HL-60/S4 treated with phorbol 12-myristate 13-acetate at 8.2 ng/mL for 4 days and 3 days (cell line): ENCODE measurements around the gene AIG1.

Source experiments
- in situ Hi-C: fragments of 300-500 bp; cut with MboI; formaldehyde crosslinking; loops from 2 replicates; pipeline ENCODE4 v1.15.0; 2022; ENCODE audit warnings: low sequenced_read_pairs

The AIG1 gene

DNA sequence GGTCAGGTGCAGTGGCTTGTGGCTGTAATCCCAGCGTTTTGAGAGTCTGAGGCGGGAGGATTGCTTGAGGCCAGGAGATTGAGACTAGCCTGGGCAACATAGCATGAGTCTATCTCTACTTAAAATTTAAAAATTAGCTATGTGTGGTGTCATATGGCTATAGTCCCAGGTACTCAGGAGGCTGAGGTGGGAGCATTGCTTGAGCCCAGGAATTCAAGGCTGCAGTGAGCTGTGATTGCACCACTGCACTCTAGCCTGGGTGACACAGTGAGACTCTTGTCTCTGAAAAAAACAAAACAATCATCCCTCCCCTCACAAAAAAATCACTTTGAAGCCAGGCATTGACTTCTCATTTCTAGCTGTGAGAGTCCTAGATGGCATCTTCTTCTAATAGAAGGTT lies 32.1 kb downstream of the AIG1 start:
- in situ Hi-C loops: no loop called here

DNA sequence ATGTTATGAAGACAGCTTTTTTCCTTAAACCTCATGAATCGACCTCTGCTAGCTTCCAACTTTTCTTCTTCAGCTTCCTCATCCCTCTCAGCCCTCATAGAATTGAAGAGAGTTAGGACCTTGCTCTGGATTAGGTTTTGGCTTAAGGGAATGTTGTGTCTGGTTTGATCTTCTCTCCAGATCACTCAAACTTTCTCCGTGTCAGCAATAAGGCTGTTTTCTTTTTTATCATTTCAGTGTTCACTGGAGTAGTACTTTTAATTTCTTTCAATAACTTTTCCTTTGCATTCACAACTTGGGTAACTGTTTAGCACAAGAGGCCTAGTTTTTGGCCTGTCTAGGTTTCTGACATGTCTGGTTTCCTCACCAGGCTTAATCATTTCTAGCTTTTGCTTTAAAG lies 32.6 kb downstream of the AIG1 start:
- in situ Hi-C loops: no loop called here

DNA sequence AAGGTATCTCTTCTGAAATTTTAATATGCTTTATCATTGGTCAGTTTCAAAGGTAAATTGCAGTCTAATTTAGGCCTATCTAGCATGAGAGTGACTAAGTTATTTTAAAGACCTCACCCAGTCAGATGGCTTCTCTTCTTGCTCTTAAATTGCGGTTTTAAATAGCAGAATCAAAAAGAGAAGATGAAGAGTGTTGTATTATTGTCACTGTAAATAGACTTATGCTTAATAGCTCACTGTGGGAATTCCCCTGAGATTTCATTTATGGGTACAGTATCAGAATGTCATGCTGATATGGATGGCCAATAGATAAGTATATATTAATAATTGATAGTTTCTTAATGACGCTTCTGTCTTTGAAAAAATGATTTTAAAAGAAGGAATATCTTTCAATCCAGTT lies 35.7 kb downstream of the AIG1 start:
- in situ Hi-C loops: no loop called here

DNA sequence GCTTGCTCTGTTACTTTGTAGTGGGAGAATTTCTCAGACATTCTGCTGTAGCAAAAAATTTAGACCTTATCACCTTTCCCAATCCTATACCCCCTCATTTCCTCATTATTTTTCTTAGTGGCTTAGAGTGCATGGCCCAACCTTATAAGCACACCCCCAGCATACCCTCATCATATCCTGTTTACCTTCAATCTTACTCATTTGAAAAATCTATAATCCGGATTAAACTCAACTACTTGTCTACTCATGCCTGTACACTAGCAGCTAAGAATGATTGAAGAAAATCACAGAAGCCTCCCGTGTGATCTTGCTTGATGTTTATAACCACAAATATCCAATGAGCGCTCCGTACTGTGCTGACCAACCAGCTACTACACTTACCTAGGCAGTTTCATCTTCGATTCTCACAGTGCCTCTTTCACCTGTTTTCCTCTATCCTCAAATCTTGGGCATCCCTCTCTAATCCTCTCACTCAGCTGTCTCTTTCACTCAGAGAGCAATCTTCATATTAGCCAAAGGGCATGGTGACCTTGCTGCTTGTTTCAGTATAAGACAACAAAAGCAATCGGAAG lies 36.6 kb downstream of the AIG1 start:
- in situ Hi-C loops: no loop called here

DNA sequence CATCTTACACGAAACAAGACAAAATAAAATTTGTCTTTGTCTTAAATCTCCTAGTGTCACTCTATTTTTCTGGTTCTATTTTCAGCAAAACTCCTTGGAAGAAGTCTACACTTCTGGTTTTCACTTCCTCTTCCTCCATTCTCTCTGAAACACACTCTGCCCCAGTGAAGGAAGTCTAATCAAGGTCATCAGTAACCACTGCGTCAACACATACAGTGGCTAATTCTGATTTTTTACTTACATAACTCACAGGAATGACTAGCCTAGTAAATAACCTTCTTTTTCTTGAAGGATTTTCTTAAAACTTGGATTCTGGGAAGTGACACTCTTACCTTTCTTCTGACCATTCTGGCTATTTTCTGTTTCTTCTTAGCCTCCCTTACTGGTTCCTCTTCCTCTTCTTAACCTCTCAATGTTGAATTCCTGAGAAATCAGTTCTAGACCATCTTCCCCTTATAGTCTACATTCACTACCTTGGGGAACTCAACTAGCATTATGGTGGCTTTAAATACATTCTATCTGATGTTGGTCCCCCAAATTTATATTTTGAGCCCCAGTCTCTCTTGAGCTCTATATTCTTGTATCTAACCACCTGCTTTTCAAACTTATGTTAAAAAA lies 37.5 kb downstream of the AIG1 start:
- in situ Hi-C loops: no loop called here

GRCh38 chr6:143099647-143100046 lies 39.0 kb downstream of the AIG1 start:
- in situ Hi-C loops: no loop called here

GRCh38 chr6:143100429-143100828 lies 39.7 kb downstream of the AIG1 start:
- in situ Hi-C loops: no loop called here

- in situ Hi-C loops: no loop called here
Observed at GRCh38 chr6:143103916-143104315, 43.2 kb downstream of the AIG1 start.

- in situ Hi-C loops: no loop called here
Observed at GRCh38 chr6:143107440-143107839, 46.8 kb downstream of the AIG1 start.

GRCh38 chr6:143107911-143108761 lies 47.4 kb downstream of the AIG1 start:
- in situ Hi-C loops: no loop called here

DNA sequence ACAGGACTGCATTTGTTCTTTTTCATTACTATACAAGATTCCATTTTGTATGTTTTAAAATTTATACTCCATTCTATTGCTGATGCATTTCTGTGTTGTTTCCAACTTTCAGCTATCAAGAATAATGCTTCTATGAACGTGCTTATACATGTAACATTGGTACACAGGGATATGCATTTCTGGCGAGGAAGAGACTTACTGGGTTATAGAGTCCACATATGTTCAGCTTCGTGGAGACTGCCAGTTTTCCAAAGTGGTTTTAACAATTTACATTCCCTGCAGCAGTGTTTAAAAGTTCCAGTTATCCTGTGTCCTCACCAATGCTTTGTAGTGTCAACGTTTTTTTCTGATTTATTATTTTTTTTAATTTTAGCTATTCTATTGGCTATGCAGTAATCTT lies 48.5 kb downstream of the AIG1 start:
- in situ Hi-C loops: no loop called here

GRCh38 chr6:143110572-143110971 lies 49.9 kb downstream of the AIG1 start:
- in situ Hi-C loops: no loop called here

- in situ Hi-C loops: no loop called here
Observed at GRCh38 chr6:143110996-143111395, 50.3 kb downstream of the AIG1 start.

GRCh38 chr6:143111443-143111842 lies 50.8 kb downstream of the AIG1 start:
- in situ Hi-C loops: no loop called here

GRCh38 chr6:143112084-143112768 lies 51.5 kb downstream of the AIG1 start:
- in situ Hi-C loops: no loop called here

GRCh38 chr6:143112837-143113236 lies 52.1 kb downstream of the AIG1 start:
- in situ Hi-C loops: no loop called here

DNA sequence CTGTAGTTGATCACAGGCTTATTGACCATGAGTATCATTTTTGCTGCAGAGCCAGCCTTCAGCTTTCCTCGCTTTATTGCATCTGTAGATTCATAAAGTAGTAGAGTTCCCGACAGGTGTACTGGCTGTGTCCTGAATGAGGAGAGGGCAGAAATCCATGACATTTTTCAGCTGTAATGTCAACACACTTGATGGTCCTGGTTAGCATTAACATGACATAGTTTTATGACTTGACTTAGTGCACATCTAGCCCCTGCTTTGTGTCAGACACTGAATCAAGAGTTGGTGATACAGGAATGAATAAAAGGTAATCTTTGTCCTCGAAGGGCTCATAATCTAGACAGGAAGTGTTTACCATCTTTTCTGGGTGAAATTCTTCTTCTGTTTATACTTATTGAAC lies 55.0 kb downstream of the AIG1 start:
- in situ Hi-C loops: no loop called here

DNA sequence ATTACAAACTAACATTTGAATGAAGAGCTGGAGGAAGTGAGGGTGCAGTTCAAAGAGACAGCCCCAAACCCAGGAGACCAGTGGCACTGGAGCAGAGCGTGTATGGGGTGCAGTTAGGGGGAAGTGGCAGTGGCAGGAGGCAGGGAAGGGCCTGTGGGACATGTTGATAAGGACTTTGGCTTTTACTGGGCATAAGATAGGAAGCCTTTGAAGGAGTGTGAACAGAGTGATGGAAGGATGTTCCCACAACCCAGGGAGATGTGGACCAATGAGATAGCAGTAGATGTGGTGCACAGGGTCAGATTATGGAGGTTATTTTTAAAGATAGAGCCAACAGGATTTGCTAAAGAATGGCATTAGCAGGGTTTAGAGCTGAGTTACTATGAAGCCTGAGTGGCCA lies 56.4 kb downstream of the AIG1 start:
- in situ Hi-C loops: no loop called here

- in situ Hi-C loops: no loop called here
Observed at GRCh38 chr6:143119260-143119659, 58.6 kb downstream of the AIG1 start.

DNA sequence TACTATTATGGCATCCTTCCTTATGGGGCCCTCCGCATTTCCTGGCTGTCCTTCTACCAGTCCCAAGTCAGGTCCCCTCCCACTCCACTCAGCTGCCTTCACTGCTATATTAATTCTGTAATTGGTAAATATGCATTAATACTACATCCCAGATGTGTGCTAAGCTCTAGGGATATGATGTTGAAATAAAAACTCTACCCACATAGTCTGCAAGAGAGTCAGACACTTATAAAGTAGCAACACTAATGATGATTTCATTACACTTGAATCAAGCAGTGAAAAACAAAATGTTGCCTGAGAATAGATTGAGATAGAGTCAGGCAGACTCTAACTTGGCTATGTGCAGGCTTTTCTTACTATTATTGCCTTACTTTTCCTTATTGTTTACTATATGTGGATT lies 62.4 kb downstream of the AIG1 start:
- in situ Hi-C loops: no loop called here

DNA sequence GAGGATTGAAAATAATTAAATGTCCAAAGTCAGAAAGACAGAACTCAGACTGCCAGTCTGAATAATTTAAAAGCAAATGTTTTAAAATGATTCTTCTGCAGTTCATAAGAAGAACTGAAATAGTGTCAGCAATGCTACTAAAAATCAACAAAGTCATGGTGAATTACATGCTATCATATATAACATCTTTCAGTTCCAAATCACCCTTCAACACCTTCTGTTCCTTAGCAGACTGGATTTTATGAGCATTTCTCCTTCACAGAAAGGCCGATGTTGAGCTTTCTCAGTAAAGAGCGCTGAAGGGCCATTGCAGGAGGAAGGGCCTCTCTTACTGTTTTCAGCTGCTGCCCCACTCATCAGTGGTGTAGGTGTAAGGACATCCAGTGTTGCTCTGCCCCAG lies 63.3 kb downstream of the AIG1 start:
- in situ Hi-C loops: no loop called here

DNA sequence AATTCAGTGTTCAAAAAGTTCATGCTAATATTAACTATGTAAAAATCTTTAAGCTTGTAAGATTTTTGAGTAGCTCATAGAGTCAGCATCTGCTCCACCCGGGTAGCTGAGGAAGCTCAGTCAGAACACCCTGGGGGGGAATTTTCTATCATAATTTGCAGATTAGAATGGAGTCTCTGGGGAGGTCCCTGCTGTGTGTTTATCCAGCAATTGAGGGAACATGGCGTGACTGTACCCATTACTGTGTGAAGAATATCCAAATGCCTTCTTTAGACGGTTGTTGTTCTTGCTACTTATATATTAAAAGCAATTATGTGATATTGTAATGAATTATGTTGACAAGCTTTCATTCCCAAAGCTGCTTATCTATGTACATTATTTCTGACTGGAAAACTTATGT lies 64.8 kb downstream of the AIG1 start:
- in situ Hi-C loops: no loop called here
